GM10847 (cell line): ENCODE measurements around the gene ACSS3.

Source experiments
- POLR2A ChIP-seq: IDR thresholded peaks from 2 replicates; pipeline ENCODE4 v1.6.1; 2011; ENCODE audit not compliant: insufficient read length; ENCODE audit errors: extremely low read depth

The ACSS3 gene

DNA sequence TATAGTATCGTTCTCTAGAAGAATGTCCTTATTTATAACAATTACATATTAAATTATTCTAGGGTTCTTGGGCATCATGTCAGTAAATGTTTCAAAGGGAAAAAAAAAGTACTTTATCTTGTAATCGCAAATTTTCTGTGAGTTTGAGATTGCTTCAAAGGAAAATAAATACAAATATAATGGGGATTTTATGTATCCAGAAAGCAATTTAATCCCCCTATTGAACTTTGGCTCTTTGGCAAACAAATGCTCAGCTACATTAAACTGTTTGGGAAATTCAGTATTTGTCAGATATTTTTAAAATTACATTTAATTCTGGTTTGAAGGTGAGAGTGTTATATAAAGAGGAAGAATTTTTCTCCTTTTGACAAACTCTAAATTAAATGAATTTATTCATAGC, 8.0 kb downstream of the ACSS3 start:
- no peak for TF ChIP-seq POLR2A

DNA sequence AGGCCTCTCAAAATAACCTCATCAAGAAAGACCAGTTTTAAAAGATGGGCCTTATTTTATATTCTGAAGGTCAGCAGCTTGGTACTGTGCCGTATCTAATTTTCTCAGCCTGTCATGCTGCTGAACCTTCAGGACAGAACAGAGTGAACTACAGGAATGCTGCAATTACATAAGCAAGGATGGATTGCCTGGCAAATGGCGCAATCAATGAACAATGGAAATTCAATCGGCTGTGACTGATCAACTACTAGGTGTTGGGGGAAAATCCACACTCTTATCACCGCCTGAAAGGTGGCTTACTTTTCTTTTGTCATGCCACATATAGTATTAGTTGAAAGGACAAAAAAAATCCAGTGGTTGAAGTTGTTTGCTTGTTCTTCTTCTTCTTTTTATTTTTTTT, 8.5 kb downstream of the ACSS3 start:
- no peak for TF ChIP-seq POLR2A

DNA sequence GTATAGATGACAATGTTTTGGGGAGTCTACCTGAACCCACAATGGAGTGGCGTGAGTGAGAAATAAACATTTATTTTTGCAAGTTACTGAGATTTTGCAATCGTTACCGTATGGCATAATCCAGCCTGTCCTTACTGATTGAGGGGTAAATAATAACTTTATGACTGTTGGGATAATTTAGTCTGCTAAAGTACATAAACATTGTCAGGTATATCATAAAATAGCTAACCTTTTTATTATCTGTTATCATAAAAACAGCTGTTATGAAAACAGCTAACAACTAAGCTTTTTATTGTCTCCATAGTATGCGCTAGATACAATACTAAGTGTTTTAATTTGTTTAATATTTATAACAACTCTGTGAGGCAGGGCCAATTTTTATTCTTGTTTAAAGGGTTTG, 10.3 kb downstream of the ACSS3 start:
- no peak for TF ChIP-seq POLR2A

- no peak for TF ChIP-seq POLR2A
Measured at GRCh38 chr12:81089412-81089811, 11.5 kb downstream of the ACSS3 start.

DNA sequence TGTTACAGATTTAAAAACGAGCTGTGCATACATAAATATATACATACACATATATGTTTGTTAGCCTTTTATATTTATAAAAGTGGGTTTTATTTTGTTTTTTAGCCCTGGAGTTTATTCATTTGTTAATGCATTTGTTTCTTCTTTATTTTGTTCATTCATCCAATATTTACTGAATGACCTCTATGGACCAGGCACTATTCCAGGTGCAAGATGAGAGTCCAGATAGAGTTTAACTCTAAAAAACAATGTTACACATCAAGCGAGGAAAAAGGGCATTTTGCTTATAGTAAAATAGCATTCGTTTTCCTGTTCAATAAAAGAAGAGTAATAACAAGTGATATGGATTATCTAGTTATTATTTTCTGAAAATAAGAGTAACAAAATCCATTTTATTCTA, 14.2 kb downstream of the ACSS3 start:
- TF ChIP-seq POLR2A, result no peak

GRCh38 chr12:81094718-81095360, 17.0 kb downstream of the ACSS3 start:
- TF ChIP-seq POLR2A, result no peak

- no peak for TF ChIP-seq POLR2A
Measured at GRCh38 chr12:81095501-81096232, 17.8 kb downstream of the ACSS3 start.

DNA sequence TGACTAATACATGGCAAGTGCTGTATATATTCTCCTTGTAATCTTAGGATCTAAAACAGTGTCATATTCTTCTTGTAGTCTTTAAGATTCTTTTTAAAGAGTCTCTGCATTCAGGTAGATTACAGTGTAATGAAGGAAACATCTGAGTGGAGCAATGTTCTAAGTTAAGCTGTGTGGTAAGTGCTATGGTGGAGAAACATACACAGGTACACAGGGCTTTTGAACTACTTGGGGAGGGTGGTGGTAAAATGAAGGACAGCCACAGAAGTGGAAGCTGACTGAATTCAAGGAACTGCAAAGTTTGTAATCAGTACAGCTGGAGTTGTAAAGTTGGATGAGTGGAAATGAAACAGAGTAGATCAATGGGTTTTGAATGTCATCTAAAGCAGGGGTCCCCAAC, 27.8 kb downstream of the ACSS3 start:
- no peak for TF ChIP-seq POLR2A

- no peak for TF ChIP-seq POLR2A
Measured at GRCh38 chr12:81114226-81114625, 36.3 kb downstream of the ACSS3 start.

- no peak for TF ChIP-seq POLR2A
Measured at GRCh38 chr12:81120961-81121360, 43.1 kb downstream of the ACSS3 start.

DNA sequence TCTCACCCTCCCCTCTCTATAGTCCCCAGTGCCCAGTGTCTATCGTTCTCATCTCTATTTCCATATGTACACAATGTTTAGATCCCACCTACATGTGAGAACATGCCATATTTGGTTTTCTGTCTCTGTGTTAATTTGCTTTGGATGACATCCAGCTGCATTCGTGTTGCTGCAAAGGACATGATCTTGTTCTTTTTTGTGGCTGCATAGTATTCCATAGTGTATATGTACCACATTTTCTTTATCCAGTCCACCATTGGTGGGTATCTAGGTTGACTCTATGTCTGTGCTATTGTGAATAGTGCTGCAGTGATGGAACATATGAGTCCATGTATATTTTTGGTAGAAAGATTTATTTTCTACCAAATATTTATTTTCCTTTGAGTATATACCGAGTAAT, 45.7 kb downstream of the ACSS3 start:
- TF ChIP-seq POLR2A, result no peak

DNA sequence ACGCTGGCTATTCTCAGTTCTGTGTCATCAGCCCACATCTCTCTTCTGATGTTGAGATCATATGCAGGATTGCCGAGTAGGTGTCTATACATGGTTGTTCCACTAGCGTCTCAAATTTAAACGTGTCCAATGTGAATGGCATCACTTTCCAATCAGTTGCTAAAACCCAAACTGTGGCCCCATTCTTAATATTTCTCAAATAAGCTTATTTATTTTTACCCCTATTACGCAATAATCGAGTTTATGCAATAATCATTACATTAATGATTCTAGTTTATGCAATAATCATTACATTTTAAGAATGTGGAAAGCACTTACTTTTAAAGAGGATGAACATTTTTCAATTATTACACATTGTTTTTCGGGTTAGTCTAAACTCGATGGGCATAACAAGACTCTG, 47.8 kb downstream of the ACSS3 start:
- TF ChIP-seq POLR2A, result no peak

DNA sequence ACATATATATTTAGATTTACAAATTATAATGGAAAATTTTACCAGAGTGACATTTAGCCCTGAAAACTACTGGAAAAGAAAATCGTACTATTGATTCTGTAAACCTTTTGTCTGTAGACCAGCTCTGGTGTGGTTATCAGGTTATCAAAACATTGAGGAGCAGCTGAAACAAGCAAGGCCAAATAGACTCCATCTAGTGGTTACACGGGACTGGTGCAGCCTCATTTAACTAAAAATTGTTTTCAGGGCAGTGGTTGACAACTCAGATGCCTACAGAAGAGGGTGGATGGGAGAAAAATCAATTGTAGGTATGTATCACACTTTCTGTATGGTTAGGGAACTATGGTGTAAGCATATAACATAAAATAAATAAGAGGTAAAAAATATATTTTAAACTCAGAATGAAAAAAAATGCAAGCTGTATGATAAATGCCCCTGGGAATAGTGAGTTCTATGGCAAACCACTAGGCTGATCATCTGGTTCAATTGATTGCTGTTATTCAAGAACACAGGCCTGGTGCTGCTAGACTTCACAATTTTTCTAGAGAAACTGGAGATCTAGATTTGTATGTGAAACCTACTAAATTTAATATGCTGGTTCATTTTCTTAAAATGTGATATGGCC, 51.2 kb downstream of the ACSS3 start:
- TF ChIP-seq POLR2A, result no peak

DNA sequence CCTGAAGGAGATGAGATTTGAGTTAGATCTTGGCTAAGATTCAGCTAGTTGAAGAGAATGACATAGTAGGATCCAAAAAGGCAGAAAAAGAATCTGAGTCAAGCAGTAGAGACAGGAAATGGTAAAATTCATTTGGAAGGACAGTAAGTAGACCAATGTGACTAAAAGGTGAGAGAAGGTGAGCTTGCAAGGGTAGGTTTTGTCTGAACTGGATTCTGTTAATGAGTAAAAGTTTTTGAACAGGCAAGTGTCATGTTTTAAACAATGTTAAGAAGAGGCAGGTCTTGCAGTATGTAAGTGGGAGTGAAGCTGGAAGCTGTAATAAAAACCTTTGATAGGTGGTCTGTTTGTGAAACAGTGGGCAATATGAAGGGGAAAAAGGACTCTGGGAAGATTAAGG, 58.6 kb downstream of the ACSS3 start:
- TF ChIP-seq POLR2A, result no peak

DNA sequence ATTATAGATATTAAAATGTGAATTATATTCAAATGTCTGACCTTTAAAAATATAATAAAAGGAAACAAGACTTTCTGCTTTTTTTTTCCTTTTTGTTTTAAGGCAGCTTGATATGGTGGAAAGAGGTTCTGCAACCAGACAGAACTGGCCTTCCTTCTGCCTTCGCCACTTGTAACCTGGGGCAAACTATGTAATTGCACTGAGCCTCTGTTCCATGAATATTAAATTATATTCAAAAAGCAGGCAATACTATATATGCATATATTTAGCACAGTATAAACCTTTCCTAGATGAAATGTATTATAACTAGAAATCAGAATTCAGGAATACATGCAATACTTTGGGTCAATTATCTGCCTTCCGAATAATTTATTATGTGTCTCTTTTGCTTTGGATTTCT, 59.9 kb downstream of the ACSS3 start:
- no peak for TF ChIP-seq POLR2A

GRCh38 chr12:81141217-81141616, 63.3 kb downstream of the ACSS3 start:
- no peak for TF ChIP-seq POLR2A
